ENCODE measurements around the gene MAEA.
"Not testable (repeated sequence)": the region's sequence is repeated elsewhere in the genome, so short reads cannot be mapped to it uniquely, and the experiment has no call there.

DNA sequence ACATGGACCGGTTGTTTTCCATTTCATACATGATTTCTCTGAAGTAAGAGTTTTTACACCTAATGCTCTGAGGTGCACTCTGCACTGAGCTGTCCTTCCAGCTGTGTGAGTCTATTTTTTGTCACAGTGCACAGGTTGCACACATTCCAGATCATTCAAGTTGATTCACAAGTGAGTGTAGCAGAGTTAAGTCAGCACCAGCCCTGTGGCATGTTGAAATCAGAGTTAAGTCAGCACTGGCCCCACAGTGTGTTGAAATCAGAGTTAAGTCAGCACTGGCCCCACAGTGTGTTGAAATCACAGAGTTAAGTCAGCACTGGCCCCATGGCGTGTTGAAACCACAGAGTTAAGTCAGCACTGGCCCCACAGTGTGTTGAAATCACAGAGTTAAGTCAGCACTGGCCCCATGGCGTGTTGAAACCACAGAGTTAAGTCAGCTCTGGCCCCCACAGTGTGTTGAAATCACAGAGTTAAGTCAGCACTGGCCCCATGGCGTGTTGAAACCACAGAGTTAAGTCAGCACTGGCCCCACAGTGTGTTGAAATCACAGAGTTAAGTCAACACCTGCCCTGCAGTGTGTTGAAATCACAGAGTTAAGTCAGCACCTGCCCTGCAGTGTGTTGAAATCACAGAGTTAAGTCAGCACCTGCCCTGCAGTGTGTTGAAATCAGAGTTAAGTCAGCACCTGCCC, 45.6 kb downstream of the MAEA start:
- TF ChIP-seq, protein P1, sequence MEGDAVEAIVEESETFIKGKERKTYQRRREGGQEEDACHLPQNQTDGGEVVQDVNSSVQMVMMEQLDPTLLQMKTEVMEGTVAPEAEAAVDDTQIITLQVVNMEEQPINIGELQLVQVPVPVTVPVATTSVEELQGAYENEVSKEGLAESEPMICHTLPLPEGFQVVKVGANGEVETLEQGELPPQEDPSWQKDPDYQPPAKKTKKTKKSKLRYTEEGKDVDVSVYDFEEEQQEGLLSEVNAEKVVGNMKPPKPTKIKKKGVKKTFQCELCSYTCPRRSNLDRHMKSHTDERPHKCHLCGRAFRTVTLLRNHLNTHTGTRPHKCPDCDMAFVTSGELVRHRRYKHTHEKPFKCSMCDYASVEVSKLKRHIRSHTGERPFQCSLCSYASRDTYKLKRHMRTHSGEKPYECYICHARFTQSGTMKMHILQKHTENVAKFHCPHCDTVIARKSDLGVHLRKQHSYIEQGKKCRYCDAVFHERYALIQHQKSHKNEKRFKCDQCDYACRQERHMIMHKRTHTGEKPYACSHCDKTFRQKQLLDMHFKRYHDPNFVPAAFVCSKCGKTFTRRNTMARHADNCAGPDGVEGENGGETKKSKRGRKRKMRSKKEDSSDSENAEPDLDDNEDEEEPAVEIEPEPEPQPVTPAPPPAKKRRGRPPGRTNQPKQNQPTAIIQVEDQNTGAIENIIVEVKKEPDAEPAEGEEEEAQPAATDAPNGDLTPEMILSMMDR (IDR thresholded peaks at IDR 0.05): not testable (repeated sequence)
- not testable (repeated sequence) for TF ChIP-seq POLR2A, POLR2AphosphoS5 (IDR thresholded peaks at IDR 0.05)

Data from transverse colon (tissue), 4 donors.